Liver (tissue), 9 donors: ENCODE data around the gene ATP10A. TPM values are rescaled to one million over a fixed set of nuclear protein-coding genes. Genes with fewer than 3 reads are reported as not detected.

ENCODE experiments used
- DNase-seq: peaks from one replicate; pipeline ENCODE4 v3.0.0-alpha.2; 2017; ENCODE audit warnings: low spot score
- H3K27ac ChIP-seq, 2 donors: one replicate each; pipeline ENCODE4 v1.7.0; 2013; ENCODE audit warnings: inconsistent platforms in 2 of 2, low read length in 2 of 2, control low read depth in 1 of 2, low read depth in 1 of 2, mild to moderate bottlenecking in 1 of 2
- H3K27me3 ChIP-seq, 4 donors: one replicate each; pipeline versions ENCODE4 v1.6.1 to v1.7.0; 2013; ENCODE audit warnings: low read length in 3 of 4, inconsistent platforms in 1 of 4, mild to moderate bottlenecking in 1 of 4, moderate library complexity in 1 of 4; ENCODE audit not compliant: control insufficient read depth in 4 of 4, insufficient read depth in 4 of 4
- H3K36me3 ChIP-seq, 4 donors: one replicate each; pipeline versions ENCODE4 v1.6.1 to v1.7.0; 2013; ENCODE audit warnings: low read length in 3 of 4, mild to moderate bottlenecking in 3 of 4, low read depth in 1 of 4, moderate library complexity in 1 of 4; ENCODE audit not compliant: control insufficient read depth in 4 of 4, insufficient read depth in 3 of 4
- H3K4me1 ChIP-seq, 4 donors: one replicate each; pipeline versions ENCODE4 v1.6.1 to v1.7.0; 2013; ENCODE audit warnings: low read length in 3 of 4, mild to moderate bottlenecking in 3 of 4, moderate library complexity in 1 of 4; ENCODE audit not compliant: control insufficient read depth in 4 of 4, insufficient read depth in 4 of 4
- H3K4me3 ChIP-seq, 3 donors: one replicate each; pipeline versions ENCODE4 v1.6.1 to v1.7.0; 2013; ENCODE audit warnings: low read length in 3 of 3, control low read depth in 1 of 3, low read depth in 1 of 3, mild to moderate bottlenecking in 1 of 3
- H3K9ac ChIP-seq, 2 donors: one replicate each; pipeline ENCODE4 v1.7.0; 2013; ENCODE audit warnings: low read length in 2 of 2, mild to moderate bottlenecking in 2 of 2, moderate library complexity in 2 of 2, control low read depth in 1 of 2, low read depth in 1 of 2
- H3K9me3 ChIP-seq, 4 donors: one replicate each; pipeline versions ENCODE4 v1.6.1 to v1.7.0; 2013; ENCODE audit warnings: low read length in 3 of 4; ENCODE audit not compliant: control insufficient read depth in 4 of 4
- ATF3 ChIP-seq: IDR thresholded peaks from 2 replicates; pipeline ENCODE4 v1.6.1; 2016; ENCODE audit warnings: antibody characterized with exemption
- CTCF ChIP-seq: fragments of 150-350 bp; IDR thresholded peaks from 2 replicates; pipeline ENCODE4 v1.5.1; 2017; ENCODE audit warnings: improper control_type of control experiment, low read depth, low read length; ENCODE audit not compliant: missing input control
- EGR1 ChIP-seq, 2 donors: IDR thresholded peaks; 2 replicates each; pipeline ENCODE4 v1.6.1; 2016 to 2018; ENCODE audit warnings: antibody characterized with exemption in 2 of 2, low read depth in 2 of 2
- FOXA1 ChIP-seq: IDR thresholded peaks from 2 replicates; pipeline ENCODE4 v1.6.1; 2016; ENCODE audit warnings: antibody characterized with exemption
- FOXA2 ChIP-seq: IDR thresholded peaks from 2 replicates; pipeline ENCODE4 v1.6.1; 2016; ENCODE audit warnings: antibody characterized with exemption
- GABPA ChIP-seq, 2 donors: IDR thresholded peaks in 1 of 2; conservative IDR thresholded peaks in 1 of 2; 2 replicates each; pipeline ENCODE4 v1.6.1; 2016; ENCODE audit warnings: antibody characterized with exemption in 2 of 2, mild to moderate bottlenecking in 1 of 2, moderate library complexity in 1 of 2
- HNF4A ChIP-seq, 2 donors: conservative IDR thresholded peaks; 2 replicates each; pipeline ENCODE4 v1.6.1; 2016; ENCODE audit warnings: antibody characterized with exemption in 2 of 2, mild to moderate bottlenecking in 2 of 2
- HNF4G ChIP-seq: IDR thresholded peaks from 2 replicates; pipeline ENCODE4 v1.6.1; 2016; ENCODE audit warnings: antibody characterized with exemption
- JUND ChIP-seq, 2 donors: IDR thresholded peaks; 2 replicates each; pipeline ENCODE4 v1.6.1; 2016; ENCODE audit warnings: antibody characterized with exemption in 2 of 2
- MAX ChIP-seq: IDR thresholded peaks from 2 replicates; pipeline ENCODE4 v1.6.1; 2016; ENCODE audit warnings: antibody characterized with exemption
- NR2F2 ChIP-seq: IDR thresholded peaks from 2 replicates; pipeline ENCODE4 v1.6.1; 2016; ENCODE audit warnings: antibody characterized with exemption
- RAD21 ChIP-seq, 2 donors: IDR thresholded peaks; 2 replicates each; pipeline ENCODE4 v1.6.1; 2016; ENCODE audit warnings: antibody characterized with exemption in 2 of 2, mild to moderate bottlenecking in 2 of 2
- REST ChIP-seq: IDR thresholded peaks from 2 replicates; pipeline ENCODE4 v1.6.1; 2016; ENCODE audit warnings: antibody characterized with exemption, mild to moderate bottlenecking
- RXRA ChIP-seq, 2 donors: IDR thresholded peaks; 2 replicates each; pipeline ENCODE4 v1.6.1; 2017 to 2018; ENCODE audit warnings: antibody characterized with exemption in 2 of 2, mild to moderate bottlenecking in 1 of 2
- SP1 ChIP-seq: IDR thresholded peaks from 2 replicates; pipeline ENCODE4 v1.6.1; 2018; ENCODE audit warnings: antibody characterized with exemption, mild to moderate bottlenecking
- TAF1 ChIP-seq: conservative IDR thresholded peaks from 2 replicates; pipeline ENCODE4 v1.6.1; 2016; ENCODE audit warnings: antibody characterized with exemption, mild to moderate bottlenecking
- YY1 ChIP-seq: IDR thresholded peaks from 2 replicates; pipeline ENCODE4 v1.6.1; 2016; ENCODE audit warnings: antibody characterized with exemption, mild to moderate bottlenecking
- ZBTB33 ChIP-seq: IDR thresholded peaks from 2 replicates; pipeline ENCODE4 v1.6.1; 2016; ENCODE audit warnings: antibody characterized with exemption
- WGBS: extraction: QIAGEN DNeasy Blood & Tissue Kit; methylation state at CpG from one replicate; pipeline ENCODE4 v1.1.7; 2013; 5-methylcytosine and 5-hydroxymethylcytosine counted together
- polyA plus RNA-seq, 2 donors: library from polyadenylated mRNA; stranded (reverse) in 1 of 2; unstranded in 1 of 2; fragments of 200-250 nt in 1 of 2; fragments of >200 nt in 1 of 2; fragmentation: Nextera tagmentation in 1 of 2; extraction: Ambion mirVana in 1 of 2; gene quantifications; one replicate each; pipeline versions ENCODE4 v1.2.1 to v1.2.3, GENCODE V29; 2013 to 2015
- total RNA-seq, 2 donors: library from RNA; depleted of rRNA; stranded (reverse); fragments of >200 nt; gene quantifications; one replicate each; pipeline ENCODE4 v1.2.3, GENCODE V29; 2014
- donor health status: healthy.
- donor health status: healthy.
- donor health status: healthy.
- donor health status: healthy.
- donor health status: healthy.

The ATP10A gene
- total and polyA plus RNA-seq, 4 donors, result 0.22 to 1.8 (median 0.39) TPM

GRCh38 chr15:25838871-25839195, 24.3 kb downstream of the ATP10A start:
- no peak for DNase-seq
- no peaks in the 10 kb centered on the region for H3K27me3 ChIP-seq
- no peaks in the 10 kb centered on the region for H3K9me3 ChIP-seq
- no peak for TF ChIP-seq FOXA1
- WGBS, result 46% methylated on average over 4 of the region's 4 CpGs
- H3K27ac ChIP-seq, result no peak overlapping the region
- H3K4me1 ChIP-seq, result no peaks in the 10 kb centered on the region
- no peak overlapping the region for H3K9ac ChIP-seq
- H3K36me3 ChIP-seq, result no peaks in the 10 kb centered on the region
- H3K4me3 ChIP-seq, result no peak overlapping the region

- no peak for DNase-seq
- no peak for TF ChIP-seq HNF4G
- TF ChIP-seq SP1, result no peak
- no peak for TF ChIP-seq CTCF
- TF ChIP-seq EGR1 (IDR thresholded peaks at IDR 0.05; ENCODE audit: low read depth in 2 of 2), result no peak
- TF ChIP-seq YY1, result no peak
- TF ChIP-seq ZBTB33, result no peak
- no peak for TF ChIP-seq HNF4A (conservative IDR thresholded peaks at IDR 0.05)
- no peak for TF ChIP-seq TAF1
- no peak for TF ChIP-seq FOXA1
- no peak for TF ChIP-seq RXRA (IDR thresholded peaks at IDR 0.05)
- no peak for TF ChIP-seq ATF3
- TF ChIP-seq REST, result no peak
- TF ChIP-seq JUND (IDR thresholded peaks at IDR 0.05), result no peak
- no peak for TF ChIP-seq GABPA (IDR thresholded peaks at IDR 0.05 in 1 of 2, conservative IDR thresholded peaks at IDR 0.05 in 1 of 2)
- no peak for TF ChIP-seq RAD21 (IDR thresholded peaks at IDR 0.05)
- no peak for TF ChIP-seq MAX
- TF ChIP-seq NR2F2, result no peak
- no peak for TF ChIP-seq FOXA2
- no peak overlapping the region for H3K27ac ChIP-seq
- H3K36me3 ChIP-seq, result no peaks in the 10 kb centered on the region
- no peak overlapping the region for H3K4me3 ChIP-seq
- H3K9me3 ChIP-seq, result no peaks in the 10 kb centered on the region
- H3K27me3 ChIP-seq, result no peaks in the 10 kb centered on the region
- WGBS, result 60% methylated on average over 8 of the region's 8 CpGs
- H3K9ac ChIP-seq, result no peak overlapping the region
- H3K4me1 ChIP-seq, result no peaks in the 10 kb centered on the region
These were observed 24.8 kb downstream of the ATP10A start for GRCh38 chr15:25838191-25838870.
